Gastrocnemius medialis (tissue), 4 donors: ENCODE results near the gene FNDC3A.

Experiments used
- POLR2A ChIP-seq, 2 donors: fragments of 450-650 bp; IDR thresholded peaks; one replicate each; pipeline ENCODE4 v1.6.1; 2017; ENCODE audit warnings: antibody characterized with exemption in 2 of 2, mild to moderate bottlenecking in 2 of 2, moderate library complexity in 2 of 2
- TF ChIP-seq, protein P1 (sequence below), 5 experiments: fragments of 450-650 bp in 3 of 5; fragments of 200-600 bp in 2 of 5; sonication (generic) in 2 of 5; IDR thresholded peaks in 4 of 5; conservative IDR thresholded peaks in 1 of 5; 1 replicate in 4 of 5; 2 replicates in 1 of 5; pipeline ENCODE4 v1.5.1; 2016 to 2019; ENCODE audit warnings: antibody characterized with exemption in 5 of 5, mild to moderate bottlenecking in 3 of 5, moderate library complexity in 3 of 5

DNA sequence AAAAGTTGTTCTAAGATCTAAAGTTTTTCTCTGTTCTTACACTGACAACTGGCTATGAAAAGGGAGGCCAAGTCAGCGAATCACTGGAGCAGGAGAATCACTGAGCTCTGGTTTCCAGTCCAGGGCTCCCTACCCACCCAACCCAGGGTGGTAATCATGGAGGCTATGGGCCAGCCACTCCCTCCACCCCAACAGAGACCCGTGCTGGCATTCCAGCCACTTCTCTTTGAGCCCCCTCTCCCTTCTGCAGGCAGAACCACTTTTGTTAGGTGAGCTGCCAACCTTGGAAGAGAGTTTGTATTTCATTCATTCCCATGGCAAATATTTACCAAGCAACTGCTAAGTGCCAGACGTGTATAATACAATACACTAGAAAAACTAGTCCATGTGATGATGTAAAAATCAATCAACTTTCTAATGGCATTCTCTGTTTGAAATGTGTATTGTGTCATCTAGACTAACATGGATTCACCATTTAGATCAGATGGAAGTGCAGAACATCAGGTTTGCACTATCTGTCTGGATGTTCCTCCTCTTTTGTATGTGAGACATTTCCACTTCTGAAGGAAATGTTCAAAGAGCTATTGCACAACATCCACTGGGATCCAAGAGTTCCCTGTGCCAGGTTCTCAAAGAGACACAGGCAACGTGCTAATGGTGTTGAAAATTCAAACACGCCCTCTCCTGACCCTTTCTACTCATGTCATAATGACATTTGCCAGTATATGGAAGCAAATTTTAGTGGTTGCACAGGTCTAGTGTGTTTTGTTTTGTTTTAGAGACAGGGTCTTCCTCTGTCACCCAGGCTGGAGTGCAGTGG lies 249.7 kb downstream of the FNDC3A start:
- TF ChIP-seq, protein P1, sequence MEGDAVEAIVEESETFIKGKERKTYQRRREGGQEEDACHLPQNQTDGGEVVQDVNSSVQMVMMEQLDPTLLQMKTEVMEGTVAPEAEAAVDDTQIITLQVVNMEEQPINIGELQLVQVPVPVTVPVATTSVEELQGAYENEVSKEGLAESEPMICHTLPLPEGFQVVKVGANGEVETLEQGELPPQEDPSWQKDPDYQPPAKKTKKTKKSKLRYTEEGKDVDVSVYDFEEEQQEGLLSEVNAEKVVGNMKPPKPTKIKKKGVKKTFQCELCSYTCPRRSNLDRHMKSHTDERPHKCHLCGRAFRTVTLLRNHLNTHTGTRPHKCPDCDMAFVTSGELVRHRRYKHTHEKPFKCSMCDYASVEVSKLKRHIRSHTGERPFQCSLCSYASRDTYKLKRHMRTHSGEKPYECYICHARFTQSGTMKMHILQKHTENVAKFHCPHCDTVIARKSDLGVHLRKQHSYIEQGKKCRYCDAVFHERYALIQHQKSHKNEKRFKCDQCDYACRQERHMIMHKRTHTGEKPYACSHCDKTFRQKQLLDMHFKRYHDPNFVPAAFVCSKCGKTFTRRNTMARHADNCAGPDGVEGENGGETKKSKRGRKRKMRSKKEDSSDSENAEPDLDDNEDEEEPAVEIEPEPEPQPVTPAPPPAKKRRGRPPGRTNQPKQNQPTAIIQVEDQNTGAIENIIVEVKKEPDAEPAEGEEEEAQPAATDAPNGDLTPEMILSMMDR (IDR thresholded peaks at IDR 0.05 in 4 of 5, conservative IDR thresholded peaks at IDR 0.05 in 1 of 5): no peak
- TF ChIP-seq POLR2A (IDR thresholded peaks at IDR 0.05): no peak
